Measurements from ENCODE around the gene FASTK. TPM values are rescaled to one million over a fixed set of nuclear protein-coding genes. Genes with fewer than 3 reads are reported as not detected.

FASTK gene
- total RNA-seq, 1 experiment from 2014 or later: 95.0 TPM

DNA sequence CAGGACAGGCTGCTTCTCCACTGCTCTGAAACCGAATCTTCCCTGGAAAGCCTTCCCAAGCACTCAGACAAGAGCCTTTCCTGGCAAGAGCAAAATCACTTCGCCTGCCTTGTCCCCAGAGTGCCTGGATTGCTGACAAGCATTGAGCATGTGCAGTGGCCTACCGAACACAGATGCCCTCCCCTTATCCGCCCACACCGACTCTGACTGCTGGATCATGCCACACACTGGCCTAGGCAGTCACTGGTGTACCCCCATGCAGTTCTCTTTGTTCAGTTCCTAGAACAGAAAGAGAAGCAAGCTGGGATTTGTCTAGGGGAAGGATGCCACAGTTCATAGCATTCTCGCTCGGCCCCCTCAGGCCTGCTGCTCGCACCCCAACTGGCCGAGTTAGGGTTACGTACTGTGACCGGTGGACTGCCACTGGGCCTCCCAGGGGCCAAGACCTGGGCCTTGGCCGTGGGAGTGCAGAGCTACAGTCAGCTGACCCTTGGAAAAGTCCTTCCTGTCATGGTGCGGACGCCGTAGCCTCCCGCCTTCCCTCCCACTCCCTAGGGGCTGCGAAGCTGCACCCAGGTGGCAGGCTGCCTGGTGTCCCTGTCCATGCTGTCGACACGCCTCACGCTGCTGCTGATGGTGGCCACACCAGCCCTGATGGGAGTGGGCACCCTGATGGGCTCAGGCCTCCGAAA, 45.4 kb downstream of the FASTK start:
- in situ Hi-C loops (cut with HindIII; ENCODE audit: low pct_unique_long_range_greater_than_20kb, low sequenced_read_pairs) (no loop called here), intact Hi-C loops (cut with micrococcal nuclease; ENCODE audit: unreplicated experiment) (no loop called here)
- POLR2A ChIA-PET: no interaction called here
- CTCF ChIA-PET: no interaction called here
- Histone ChIP-seq H3K4me3 (ENCODE audit: low read depth in 2 of 2, low read length in 2 of 2) (no peak overlapping the region), H3K27me3 (ENCODE audit: control insufficient read depth, insufficient read depth, low read length) (no peaks in the 10 kb centered on the region), H3K27ac (ENCODE audit: low read length) (no peak overlapping the region), H3K9me3 (ENCODE audit: control insufficient read depth, insufficient read depth, low read depth, low read length) (no peaks in the 10 kb centered on the region), H3K4me1 (ENCODE audit: control insufficient read depth, insufficient read depth, low read length) (peaks cover 15% of the 10 kb centered on the region), H3K36me3 (ENCODE audit: control insufficient read depth, insufficient read depth, low read length) (no peaks in the 10 kb centered on the region)
- no peak for ATAC-seq
- no peak for DNase-seq (ENCODE audit: low read depth, low spot score)
- no TSS peak for BruUV-seq (replicated peaks)
- TF ChIP-seq, protein P1, sequence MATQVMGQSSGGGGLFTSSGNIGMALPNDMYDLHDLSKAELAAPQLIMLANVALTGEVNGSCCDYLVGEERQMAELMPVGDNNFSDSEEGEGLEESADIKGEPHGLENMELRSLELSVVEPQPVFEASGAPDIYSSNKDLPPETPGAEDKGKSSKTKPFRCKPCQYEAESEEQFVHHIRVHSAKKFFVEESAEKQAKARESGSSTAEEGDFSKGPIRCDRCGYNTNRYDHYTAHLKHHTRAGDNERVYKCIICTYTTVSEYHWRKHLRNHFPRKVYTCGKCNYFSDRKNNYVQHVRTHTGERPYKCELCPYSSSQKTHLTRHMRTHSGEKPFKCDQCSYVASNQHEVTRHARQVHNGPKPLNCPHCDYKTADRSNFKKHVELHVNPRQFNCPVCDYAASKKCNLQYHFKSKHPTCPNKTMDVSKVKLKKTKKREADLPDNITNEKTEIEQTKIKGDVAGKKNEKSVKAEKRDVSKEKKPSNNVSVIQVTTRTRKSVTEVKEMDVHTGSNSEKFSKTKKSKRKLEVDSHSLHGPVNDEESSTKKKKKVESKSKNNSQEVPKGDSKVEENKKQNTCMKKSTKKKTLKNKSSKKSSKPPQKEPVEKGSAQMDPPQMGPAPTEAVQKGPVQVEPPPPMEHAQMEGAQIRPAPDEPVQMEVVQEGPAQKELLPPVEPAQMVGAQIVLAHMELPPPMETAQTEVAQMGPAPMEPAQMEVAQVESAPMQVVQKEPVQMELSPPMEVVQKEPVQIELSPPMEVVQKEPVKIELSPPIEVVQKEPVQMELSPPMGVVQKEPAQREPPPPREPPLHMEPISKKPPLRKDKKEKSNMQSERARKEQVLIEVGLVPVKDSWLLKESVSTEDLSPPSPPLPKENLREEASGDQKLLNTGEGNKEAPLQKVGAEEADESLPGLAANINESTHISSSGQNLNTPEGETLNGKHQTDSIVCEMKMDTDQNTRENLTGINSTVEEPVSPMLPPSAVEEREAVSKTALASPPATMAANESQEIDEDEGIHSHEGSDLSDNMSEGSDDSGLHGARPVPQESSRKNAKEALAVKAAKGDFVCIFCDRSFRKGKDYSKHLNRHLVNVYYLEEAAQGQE (IDR thresholded peaks at IDR 0.05; ENCODE audit: insufficient read depth in 1 of 2, low read depth in 2 of 2, low read length in 1 of 2): no peak
- TF ChIP-seq, protein P2, sequence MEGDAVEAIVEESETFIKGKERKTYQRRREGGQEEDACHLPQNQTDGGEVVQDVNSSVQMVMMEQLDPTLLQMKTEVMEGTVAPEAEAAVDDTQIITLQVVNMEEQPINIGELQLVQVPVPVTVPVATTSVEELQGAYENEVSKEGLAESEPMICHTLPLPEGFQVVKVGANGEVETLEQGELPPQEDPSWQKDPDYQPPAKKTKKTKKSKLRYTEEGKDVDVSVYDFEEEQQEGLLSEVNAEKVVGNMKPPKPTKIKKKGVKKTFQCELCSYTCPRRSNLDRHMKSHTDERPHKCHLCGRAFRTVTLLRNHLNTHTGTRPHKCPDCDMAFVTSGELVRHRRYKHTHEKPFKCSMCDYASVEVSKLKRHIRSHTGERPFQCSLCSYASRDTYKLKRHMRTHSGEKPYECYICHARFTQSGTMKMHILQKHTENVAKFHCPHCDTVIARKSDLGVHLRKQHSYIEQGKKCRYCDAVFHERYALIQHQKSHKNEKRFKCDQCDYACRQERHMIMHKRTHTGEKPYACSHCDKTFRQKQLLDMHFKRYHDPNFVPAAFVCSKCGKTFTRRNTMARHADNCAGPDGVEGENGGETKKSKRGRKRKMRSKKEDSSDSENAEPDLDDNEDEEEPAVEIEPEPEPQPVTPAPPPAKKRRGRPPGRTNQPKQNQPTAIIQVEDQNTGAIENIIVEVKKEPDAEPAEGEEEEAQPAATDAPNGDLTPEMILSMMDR (IDR thresholded peaks at IDR 0.05): no peak
- TF ChIP-seq TCF7L2 (IDR thresholded peaks at IDR 0.05; ENCODE audit: low read depth, low read length): no peak
- TF ChIP-seq POLR2AphosphoS5 (IDR thresholded peaks at IDR 0.05; ENCODE audit: low read depth, low read length): no peak
- TF ChIP-seq SIN3A (IDR thresholded peaks at IDR 0.05; ENCODE audit: borderline replicate concordance, insufficient read depth, low read depth, low read length): no peak

DNA sequence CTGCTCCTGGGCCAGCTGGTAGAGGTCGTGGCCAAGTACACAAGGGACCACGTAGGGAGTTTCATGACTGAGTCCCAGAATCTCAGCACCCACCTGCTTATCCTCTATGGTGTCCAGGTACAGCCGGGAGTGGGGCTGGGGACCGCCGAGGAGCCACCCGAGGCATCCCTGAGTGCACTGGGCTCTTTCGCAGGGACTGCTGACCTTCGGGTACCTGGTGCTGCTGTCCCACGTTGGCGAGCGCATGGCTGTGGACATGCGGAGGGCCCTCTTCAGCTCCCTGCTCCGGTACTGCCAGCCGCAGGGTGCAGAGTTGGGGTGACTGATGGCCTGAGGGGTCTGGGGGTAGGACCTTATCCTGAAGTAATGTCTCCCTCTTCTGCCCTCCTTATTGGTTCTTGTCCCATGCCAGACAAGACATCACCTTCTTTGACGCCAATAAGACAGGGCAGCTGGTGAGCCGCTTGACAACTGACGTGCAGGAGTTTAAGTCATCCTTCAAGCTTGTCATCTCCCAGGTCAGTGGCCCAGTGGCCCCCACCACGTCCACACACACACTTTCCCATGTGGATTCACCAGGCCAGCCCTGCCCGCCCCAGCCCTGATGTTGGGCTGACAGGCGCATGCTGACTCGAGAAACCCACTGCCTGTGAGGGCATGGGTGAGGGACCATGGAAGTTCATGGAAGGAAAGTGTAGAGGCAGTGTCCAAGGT, 46.1 kb downstream of the FASTK start:
- H3K4me1 ChIP-seq (ENCODE audit: control insufficient read depth, insufficient read depth, low read length): peaks cover 11% of the 10 kb centered on the region
- intact Hi-C loops (cut with micrococcal nuclease; ENCODE audit: unreplicated experiment) (no loop called here), in situ Hi-C loops (cut with HindIII; ENCODE audit: low pct_unique_long_range_greater_than_20kb, low sequenced_read_pairs) (no loop called here)
- POLR2A ChIA-PET: no interaction called here
- no peak overlapping the region for H3K4me3 ChIP-seq (ENCODE audit: low read depth in 2 of 2, low read length in 2 of 2)
- ATAC-seq (no peak), DNase-seq (ENCODE audit: low read depth, low spot score) (no peak)
- CTCF ChIA-PET: no interaction called here
- no TSS peak for BruUV-seq (replicated peaks)
- no peaks in the 10 kb centered on the region for H3K9me3 ChIP-seq (ENCODE audit: control insufficient read depth, insufficient read depth, low read depth, low read length)
- no peak overlapping the region for H3K27ac ChIP-seq (ENCODE audit: low read length)
- no peaks in the 10 kb centered on the region for H3K36me3 ChIP-seq (ENCODE audit: control insufficient read depth, insufficient read depth, low read length)
- H3K27me3 ChIP-seq (ENCODE audit: control insufficient read depth, insufficient read depth, low read length): no peaks in the 10 kb centered on the region
- no peak for TF ChIP-seq POLR2AphosphoS5 (IDR thresholded peaks at IDR 0.05; ENCODE audit: low read depth, low read length)
- TF ChIP-seq, protein P1 (IDR thresholded peaks at IDR 0.05; ENCODE audit: insufficient read depth in 1 of 2, low read depth in 2 of 2, low read length in 1 of 2): no peak
- TF ChIP-seq, protein P2 (IDR thresholded peaks at IDR 0.05): no peak
- no peak for TF ChIP-seq TCF7L2 (IDR thresholded peaks at IDR 0.05; ENCODE audit: low read depth, low read length)
- TF ChIP-seq SIN3A (IDR thresholded peaks at IDR 0.05; ENCODE audit: borderline replicate concordance, insufficient read depth, low read depth, low read length): no peak
